Activated CD8-positive, alpha-beta memory T cell treated with anti-CD3 and anti-CD28 coated beads, Interleukin-2, amount 10 ng/mL, durations not matched to agents 7 days and 5 days (primary cell): Measurements from ENCODE around the gene GNMT. TPM values are rescaled to one million over a fixed set of nuclear protein-coding genes. Genes with fewer than 3 reads are reported as not detected.

ENCODE experiments used
- ATAC-seq: fragments of 150-1000 bp; cut with Tn5 transposase; one replicate; pipeline ENCODE4 v1.10.0; 2021; ENCODE audit warnings: moderate library complexity
- CTCF ChIA-PET: fragments of 350-600 bp; sonication (Branson Sonifier 250); formaldehyde crosslinking; loops from one replicate; lab custom pipeline; 2021; ENCODE audit warnings: antibody characterized with exemption; lab: Charles Lee
- DNase-seq: peaks from one replicate; pipeline ENCODE4 v3.0.0-alpha.2; 2020
- H3K27ac Mint-ChIP-seq: one replicate; pipeline ENCODE4 v1.8.0; 2021; ENCODE audit warnings: mild to moderate bottlenecking, mixed read lengths
- H3K27me3 Mint-ChIP-seq: one replicate; pipeline ENCODE4 v1.8.0; 2021; ENCODE audit warnings: mixed read lengths
- H3K36me3 Mint-ChIP-seq: one replicate; pipeline ENCODE4 v1.8.0; 2021; ENCODE audit warnings: mild to moderate bottlenecking, mixed read lengths
- H3K4me1 Mint-ChIP-seq: one replicate; pipeline ENCODE4 v1.8.0; 2021; ENCODE audit warnings: mixed read lengths
- H3K4me3 Mint-ChIP-seq: one replicate; pipeline ENCODE4 v1.8.0; 2021; ENCODE audit warnings: mild to moderate bottlenecking, moderate library complexity, mixed read lengths
- H3K9me3 Mint-ChIP-seq: one replicate; pipeline ENCODE4 v1.8.0; 2022; ENCODE audit warnings: low read depth, mixed read lengths
- total RNA-seq, 2 experiments: library from RNA; stranded (reverse); gene quantifications; one replicate each; pipeline ENCODE4 v1.2.3, GENCODE V29; 2021

GNMT gene
- total RNA-seq, 2 experiments from 2014 or later = 0.26 to 0.70 TPM

DNA sequence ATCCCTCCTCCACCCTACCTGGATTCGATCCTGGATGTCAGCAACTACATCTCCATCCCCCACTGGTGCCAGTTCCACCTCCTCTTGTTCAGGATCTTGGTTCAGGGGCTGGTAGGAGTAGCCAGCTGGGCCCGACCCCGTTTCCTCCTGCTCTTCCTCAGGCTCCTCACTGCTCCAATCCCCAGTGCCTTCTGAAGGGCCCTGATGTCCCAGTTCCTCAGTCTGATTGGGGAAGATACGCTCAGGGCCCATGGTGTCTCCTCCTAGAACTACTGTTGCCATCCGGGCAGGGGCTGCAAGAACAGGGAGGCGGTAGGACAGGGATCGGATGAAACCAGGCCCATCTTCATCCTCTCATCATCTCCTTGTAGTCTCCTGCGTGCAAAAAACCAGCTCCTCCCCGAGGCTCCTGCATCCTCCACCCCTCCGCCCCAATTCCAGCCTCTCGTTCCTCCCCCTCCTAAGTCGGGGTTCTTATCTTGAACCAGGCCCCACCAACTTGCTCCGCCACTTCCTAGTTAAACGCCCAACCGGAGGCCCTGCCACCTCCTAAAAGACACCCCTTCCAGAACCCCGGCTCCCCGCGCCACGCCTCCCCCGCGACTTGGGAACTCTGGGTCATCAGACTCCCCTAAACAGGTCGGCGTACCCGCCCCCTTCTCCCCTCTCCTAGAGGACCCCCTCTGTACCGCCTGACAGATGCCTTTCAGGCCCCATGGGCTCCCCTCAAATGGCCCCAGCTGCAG, 52.7 kb downstream of the GNMT start:
- peaks cover 41% of the 10 kb centered on the region for H3K4me1 Mint-ChIP-seq
- H3K4me3 Mint-ChIP-seq = peak overlapping the region; percentile 96
- H3K27ac Mint-ChIP-seq = peak overlapping the region; percentile 83
- peak; percentile 46 for DNase-seq
- H3K9me3 Mint-ChIP-seq = no peaks in the 10 kb centered on the region
- CTCF ChIA-PET = interaction anchor here (1.0 to 3.7 kb wide), 7 partner anchors 9 to 493 kb away, joined by 3 to 15 read pairs (median 3); partner anchors contain the start of genes CNPY3 and PEX6
- no peaks in the 10 kb centered on the region for H3K27me3 Mint-ChIP-seq
- ATAC-seq = peak; percentile 35
- peaks cover 17% of the 10 kb centered on the region for H3K36me3 Mint-ChIP-seq

Other genes starting within 250 kb of the GNMT start
- under 1 TPM in 1 of 2 experiments, not detected in 1; 0.07 TPM for gene PRPH2, start 238.2 kb upstream of the GNMT start, total RNA-seq
- 10 to 100 TPM; 29.8 to 35.5 TPM for gene TBCC, start 214.7 kb upstream of the GNMT start, total RNA-seq
- gene BICRAL, start 178.7 kb upstream of the GNMT start, total RNA-seq = 10 to 100 TPM; 22.9 to 24.3 TPM
- 100 to 1,000 TPM in 1 of 2 experiments, 10 to 100 TPM in 1; 73.5 to 105 TPM for gene RPL7L1, start 81.1 kb upstream of the GNMT start, total RNA-seq
- gene PTCRA, start 44.7 kb upstream of the GNMT start, total RNA-seq = not detected
- 10 to 100 TPM; 44.1 to 56.4 TPM for gene CNPY3, start 31.3 kb upstream of the GNMT start, total RNA-seq
- gene PEX6, start 18.4 kb downstream of the GNMT start, total RNA-seq = 10 to 100 TPM; 24.7 to 26.3 TPM
- gene PPP2R5D, start 23.8 kb downstream of the GNMT start, total RNA-seq = 10 to 100 TPM; 53.0 to 58.4 TPM
- gene MEA1, start 53.2 kb downstream of the GNMT start, total RNA-seq = 10 to 100 TPM; 61.8 to 75.2 TPM
- 10 to 100 TPM; 62.6 to 75.1 TPM for gene KLHDC3, start 53.5 kb downstream of the GNMT start, total RNA-seq
- 10 to 100 TPM; 60.9 to 71.8 TPM for gene RRP36, start 60.9 kb downstream of the GNMT start, total RNA-seq
- gene CUL7, start 93.1 kb downstream of the GNMT start, total RNA-seq = 10 to 100 TPM; 10.4 to 12.0 TPM
- 10 to 100 TPM; 64.2 to 71.0 TPM for gene MRPL2, start 98.7 kb downstream of the GNMT start, total RNA-seq
- 10 to 100 TPM; 15.1 to 16.4 TPM for gene KLC4, start 98.9 kb downstream of the GNMT start, total RNA-seq
- under 1 TPM; 0.33 to 0.85 TPM for gene PTK7, start 115.6 kb downstream of the GNMT start, total RNA-seq
- gene SRF, start 210.5 kb downstream of the GNMT start, total RNA-seq = 10 to 100 TPM; 45.0 to 53.2 TPM
- gene CUL9, start 221.4 kb downstream of the GNMT start, total RNA-seq = 10 to 100 TPM; 49.9 to 71.3 TPM